B cell (primary cell): ENCODE measurements around the gene KTN1.

Experiments
- EZH2 ChIP-seq: IDR thresholded peaks from 2 replicates; pipeline ENCODE4 v1.6.1; 2012; ENCODE audit warnings: borderline replicate concordance, low read depth, mild to moderate bottlenecking, moderate library complexity, low read length; ENCODE audit not compliant: insufficient read depth, poor library complexity, severe bottlenecking
- TF ChIP-seq, protein P1 (sequence below): fragments of 200-600 bp; IDR thresholded peaks from one replicate; pipeline ENCODE4 v1.8.0; 2022; ENCODE audit warnings: antibody characterized with exemption, mild to moderate bottlenecking

DNA sequence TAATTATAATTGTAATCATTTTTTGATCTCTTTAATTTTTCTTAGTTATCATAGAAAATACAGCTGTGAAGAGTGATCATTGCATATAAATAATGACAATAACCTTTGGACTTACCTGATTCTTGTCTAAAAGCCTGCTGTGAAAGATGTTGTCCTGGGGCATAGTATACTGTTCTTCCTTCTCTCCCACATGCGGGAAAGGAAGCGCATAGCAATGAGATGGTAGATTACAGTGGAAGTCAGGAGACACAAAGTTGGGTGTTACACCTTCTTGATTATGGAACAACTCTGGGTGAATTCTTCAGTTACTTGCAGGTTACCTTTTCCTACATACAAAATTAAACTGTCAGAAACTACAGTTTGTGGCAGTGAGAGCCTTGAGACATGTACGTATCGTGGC lies 140.8 kb downstream of the KTN1 start:
- TF ChIP-seq, protein P1, sequence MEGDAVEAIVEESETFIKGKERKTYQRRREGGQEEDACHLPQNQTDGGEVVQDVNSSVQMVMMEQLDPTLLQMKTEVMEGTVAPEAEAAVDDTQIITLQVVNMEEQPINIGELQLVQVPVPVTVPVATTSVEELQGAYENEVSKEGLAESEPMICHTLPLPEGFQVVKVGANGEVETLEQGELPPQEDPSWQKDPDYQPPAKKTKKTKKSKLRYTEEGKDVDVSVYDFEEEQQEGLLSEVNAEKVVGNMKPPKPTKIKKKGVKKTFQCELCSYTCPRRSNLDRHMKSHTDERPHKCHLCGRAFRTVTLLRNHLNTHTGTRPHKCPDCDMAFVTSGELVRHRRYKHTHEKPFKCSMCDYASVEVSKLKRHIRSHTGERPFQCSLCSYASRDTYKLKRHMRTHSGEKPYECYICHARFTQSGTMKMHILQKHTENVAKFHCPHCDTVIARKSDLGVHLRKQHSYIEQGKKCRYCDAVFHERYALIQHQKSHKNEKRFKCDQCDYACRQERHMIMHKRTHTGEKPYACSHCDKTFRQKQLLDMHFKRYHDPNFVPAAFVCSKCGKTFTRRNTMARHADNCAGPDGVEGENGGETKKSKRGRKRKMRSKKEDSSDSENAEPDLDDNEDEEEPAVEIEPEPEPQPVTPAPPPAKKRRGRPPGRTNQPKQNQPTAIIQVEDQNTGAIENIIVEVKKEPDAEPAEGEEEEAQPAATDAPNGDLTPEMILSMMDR: no peak
- TF ChIP-seq EZH2: no peak
